HCT116 (cell line): ENCODE results near the gene DOCK2. TPM values are rescaled to one million over a fixed set of nuclear protein-coding genes. Genes with fewer than 3 reads are reported as not detected.

Experiments used
- ATAC-seq: fragments of 200-7000 bp; cut with Tn5 transposase; 2 replicates; pipeline ENCODE4 v1.9.1; 2020; ENCODE audit warnings: mild to moderate bottlenecking, moderate library complexity
- BruUV-seq: library from RNA; stranded (reverse); fragments of 400-500 nt; replicated peaks from 2 replicates; lab custom pipeline; 2021; lab: Mats Ljungman, UMichigan
- CTCF ChIA-PET: fragments of 300-600 bp; sonication (Branson Sonifier 250); formaldehyde crosslinking; loops from one replicate; lab custom pipeline; 2021; ENCODE audit warnings: antibody characterized with exemption; lab: Charles Lee
- POLR2A ChIA-PET: fragments of 300-600, 350-600 bp; sonication (Branson Sonifier 250); formaldehyde crosslinking; loops from one replicate; lab custom pipeline; 2021; ENCODE audit warnings: antibody characterized with exemption; lab: Charles Lee
- RAD21 ChIA-PET, 2 experiments: fragments of 300-600 bp; sonication (Branson Sonifier 250); formaldehyde crosslinking; loops; one replicate each; lab custom pipeline; 2023; ENCODE audit warnings: low total read pairs in 2 of 2; ENCODE audit not compliant: uncharacterized antibody in 2 of 2, unreplicated experiment in 2 of 2, low non-redundant PET in 1 of 2; lab: Charles Lee
- DNase-seq: peaks from one replicate; pipeline ENCODE4 v3.0.0-alpha.2; 2010; ENCODE audit warnings: low read depth, low spot score
- H2AFZ ChIP-seq: fragments of 200-600 bp; shearing (Covaris generic), sonication (generic); 2 replicates; pipeline ENCODE4 v1.6.1; 2017; ENCODE audit warnings: low read depth, mixed run types, mixed read lengths, antibody characterized with exemption, low read length; ENCODE audit not compliant: poor library complexity, severe bottlenecking
- H3K27ac ChIP-seq: 2 replicates; pipeline ENCODE4 v1.5.1; 2012; ENCODE audit warnings: low read depth, low read length
- H3K27me3 ChIP-seq: fragments of 200-600 bp; sonication (generic); 2 replicates; pipeline ENCODE4 v1.6.1; 2016; ENCODE audit warnings: mixed run types, low read length, mixed read lengths; ENCODE audit not compliant: insufficient read depth
- H3K36me3 ChIP-seq, 2 experiments: fragments of 200-500 bp in 1 of 2; fragments of 200-600 bp in 1 of 2; sonication (Bioruptor generic) in 1 of 2; sonication (generic) in 1 of 2; 2 replicates each; pipeline versions ENCODE4 v1.5.1 to v1.6.1; 2014 to 2016; ENCODE audit warnings: low read length in 2 of 2, inconsistent platforms in 1 of 2, mixed read lengths in 1 of 2, mixed run types in 1 of 2; ENCODE audit not compliant: insufficient read depth in 2 of 2, control insufficient read depth in 1 of 2
- H3K4me1 ChIP-seq, 2 experiments: fragments of 200-600 bp in 1 of 2; sonication (generic) in 1 of 2; 2 replicates each; pipeline versions ENCODE4 v1.5.1 to v1.6.1; 2012 to 2017; ENCODE audit warnings: low read length in 2 of 2, inconsistent platforms in 1 of 2, mild to moderate bottlenecking in 1 of 2, mixed read lengths in 1 of 2, mixed run types in 1 of 2, moderate library complexity in 1 of 2; ENCODE audit not compliant: insufficient read depth in 2 of 2, control insufficient read depth in 1 of 2
- H3K4me2 ChIP-seq: fragments of 200-600 bp; sonication (generic); 2 replicates; pipeline ENCODE4 v1.6.1; 2017; ENCODE audit warnings: mixed run types, low read length, mixed read lengths
- H3K4me3 ChIP-seq, 2 experiments: fragments of 200-600 bp in 1 of 2; sonication (generic) in 1 of 2; replicated peaks in 1 of 2; 2 replicates each; pipeline ENCODE4 v1.5.1; 2011 to 2016; ENCODE audit warnings: low read length in 2 of 2, control low read depth in 1 of 2, low read depth in 1 of 2, mild to moderate bottlenecking in 1 of 2, mixed read lengths in 1 of 2, mixed run types in 1 of 2
- H3K79me2 ChIP-seq: fragments of 200-600 bp; sonication (generic); 2 replicates; pipeline ENCODE4 v1.6.1; 2017; ENCODE audit warnings: mild to moderate bottlenecking, mixed run types, low read length, moderate library complexity, mixed read lengths; ENCODE audit not compliant: insufficient read depth
- H3K9ac ChIP-seq: fragments of 200-600 bp; sonication (generic); 2 replicates; pipeline ENCODE4 v1.6.1; 2016; ENCODE audit warnings: low read length, mixed read lengths
- H3K9me2 ChIP-seq: fragments of 200-600 bp; sonication (generic), shearing (Covaris generic); 2 replicates; pipeline ENCODE4 v1.6.1; 2017; ENCODE audit warnings: mixed run types, mild to moderate bottlenecking, moderate library complexity; ENCODE audit not compliant: insufficient read depth
- H3K9me3 ChIP-seq, 2 experiments: fragments of 200-500 bp in 1 of 2; fragments of 200-600 bp in 1 of 2; sonication (Bioruptor generic) in 1 of 2; sonication (generic) in 1 of 2; 2 replicates each; pipeline ENCODE4 v1.6.1; 2014 to 2017; ENCODE audit warnings: low read length in 2 of 2, mixed read lengths in 2 of 2, inconsistent platforms in 1 of 2, low read depth in 1 of 2, mild to moderate bottlenecking in 1 of 2, mixed run types in 1 of 2, moderate library complexity in 1 of 2; ENCODE audit not compliant: control insufficient read depth in 1 of 2, insufficient read depth in 1 of 2
- H4K20me1 ChIP-seq: fragments of 200-600 bp; sonication (generic), shearing (Covaris generic); 2 replicates; pipeline ENCODE4 v1.6.1; 2017; ENCODE audit warnings: mixed run types, mild to moderate bottlenecking, moderate library complexity; ENCODE audit not compliant: insufficient read depth
- CBX3 ChIP-seq: IDR thresholded peaks from 2 replicates; pipeline ENCODE4 v1.6.1; 2012; ENCODE audit warnings: low read depth
- CTCF ChIP-seq, 3 experiments: fragments of 200-600 bp in 1 of 3; sonication (generic) in 1 of 3; IDR thresholded peaks in 2 of 3; conservative IDR thresholded peaks in 1 of 3; 2 replicates each; pipeline ENCODE4 v1.5.1; 2012 to 2017; ENCODE audit warnings: low read depth in 2 of 3, low read length in 2 of 3, antibody characterized with exemption in 1 of 3, borderline replicate concordance in 1 of 3, control low read depth in 1 of 3, mild to moderate bottlenecking in 1 of 3, mixed read lengths in 1 of 3, mixed run types in 1 of 3, moderate library complexity in 1 of 3; ENCODE audit not compliant: insufficient read depth in 1 of 3
- EZH2 ChIP-seq: fragments of 200-600 bp; sonication (generic); IDR thresholded peaks from 2 replicates; pipeline ENCODE4 v1.6.1; 2017; ENCODE audit warnings: antibody characterized with exemption, mixed run types
- EZH2phosphoT487 ChIP-seq: fragments of 200-600 bp; IDR thresholded peaks from 2 replicates; pipeline ENCODE4 v1.6.1; 2018; ENCODE audit warnings: antibody characterized with exemption, borderline replicate concordance
- JUND ChIP-seq: IDR thresholded peaks from 2 replicates; pipeline ENCODE4 v1.6.1; 2012
- RAD21 ChIP-seq: IDR thresholded peaks from 2 replicates; pipeline ENCODE4 v1.6.1; 2012; ENCODE audit warnings: low read depth, mild to moderate bottlenecking
- SP1 ChIP-seq: IDR thresholded peaks from 2 replicates; pipeline ENCODE4 v1.6.1; 2012; ENCODE audit warnings: low read depth
- TCF7L2 ChIP-seq: IDR thresholded peaks from 2 replicates; pipeline ENCODE4 v1.7.0; 2011; ENCODE audit warnings: borderline replicate concordance, inconsistent platforms; ENCODE audit not compliant: insufficient read depth, insufficient read length; ENCODE audit errors: extremely low read depth
- YY1 ChIP-seq: IDR thresholded peaks from 2 replicates; pipeline ENCODE4 v1.6.1; 2011; ENCODE audit warnings: low read length, low read depth, moderate library complexity, mild to moderate bottlenecking; ENCODE audit not compliant: insufficient replicate concordance; ENCODE audit errors: extremely low read depth
- ZFX ChIP-seq: fragments of 450-650 bp; IDR thresholded peaks from 2 replicates; pipeline ENCODE4 v1.6.1; 2017
- intact Hi-C: fragments of 100-400 bp; cut with micrococcal nuclease; formaldehyde crosslinking; loops from 2 replicates; pipeline ENCODE4 v1.10.0; 2022
- total RNA-seq: library from RNA; stranded (reverse); gene quantifications from one replicate; pipeline ENCODE4 v1.2.1, GENCODE V29; 2021; ENCODE audit not compliant: unreplicated experiment
- TF ChIP-seq, protein P1 (sequence below): IDR thresholded peaks from 2 replicates; pipeline ENCODE4 v1.6.1; 2012
- TF ChIP-seq, protein P2 (sequence below): IDR thresholded peaks from 2 replicates; pipeline ENCODE4 v1.6.1; 2012

Gene DOCK2
- total RNA-seq, 1 experiment from 2014 or later: 0.89 TPM

GRCh38 chr5:169838688-169839087, 201.6 kb downstream of the DOCK2 start:
- ChIA-PET RAD21 (no interaction called here), POLR2A (no interaction called here), CTCF (no interaction called here)
- H3K4me2 ChIP-seq: no peak overlapping the region
- no peak overlapping the region for H3K4me3 ChIP-seq
- no peak overlapping the region for H2AFZ ChIP-seq
- H3K36me3 ChIP-seq: no peaks in the 10 kb centered on the region
- no peak for ATAC-seq
- no peak overlapping the region for H3K27ac ChIP-seq
- H3K4me1 ChIP-seq: no peaks in the 10 kb centered on the region
- no peak for TF ChIP-seq JUND
- TF ChIP-seq SP1: no peak
- TF ChIP-seq CTCF (IDR thresholded peaks at IDR 0.05 in 2 of 3, conservative IDR thresholded peaks at IDR 0.05 in 1 of 3; ENCODE audit: borderline replicate concordance in 1 of 3, insufficient read depth in 1 of 3, low read depth in 2 of 3, low read length in 2 of 3): no peak
- TF ChIP-seq RAD21: no peak
- no peak for TF ChIP-seq YY1
- TF ChIP-seq ZFX: no peak
- no peak for TF ChIP-seq TCF7L2
- TF ChIP-seq EZH2phosphoT487: no peak
- TF ChIP-seq, protein P1, sequence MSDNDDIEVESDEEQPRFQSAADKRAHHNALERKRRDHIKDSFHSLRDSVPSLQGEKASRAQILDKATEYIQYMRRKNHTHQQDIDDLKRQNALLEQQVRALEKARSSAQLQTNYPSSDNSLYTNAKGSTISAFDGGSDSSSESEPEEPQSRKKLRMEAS: no peak
- no peak for TF ChIP-seq CBX3
- no peak for TF ChIP-seq EZH2
- TF ChIP-seq, protein P2, sequence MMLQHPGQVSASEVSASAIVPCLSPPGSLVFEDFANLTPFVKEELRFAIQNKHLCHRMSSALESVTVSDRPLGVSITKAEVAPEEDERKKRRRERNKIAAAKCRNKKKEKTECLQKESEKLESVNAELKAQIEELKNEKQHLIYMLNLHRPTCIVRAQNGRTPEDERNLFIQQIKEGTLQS: no peak
- DNase-seq: no peak
- H3K9me2 ChIP-seq: no peaks in the 10 kb centered on the region
- peaks cover 6% of the 10 kb centered on the region; the same call in 1 of the 2 replicates for H3K27me3 ChIP-seq
- H3K9me3 ChIP-seq: no peaks in the 10 kb centered on the region
- intact Hi-C loops: no loop called here
- no peak overlapping the region for H3K9ac ChIP-seq
- no TSS peak for BruUV-seq
- H4K20me1 ChIP-seq: no peaks in the 10 kb centered on the region
- H3K79me2 ChIP-seq: no peaks in the 10 kb centered on the region
